ENCODE data around the gene HPS1. TPM values are rescaled to one million over a fixed set of nuclear protein-coding genes. Genes with fewer than 3 reads are reported as not detected.

Gene HPS1
- total RNA-seq, 4 donors from 2014 or later, result 46.1 to 88.2 (median 63.0) TPM

DNA sequence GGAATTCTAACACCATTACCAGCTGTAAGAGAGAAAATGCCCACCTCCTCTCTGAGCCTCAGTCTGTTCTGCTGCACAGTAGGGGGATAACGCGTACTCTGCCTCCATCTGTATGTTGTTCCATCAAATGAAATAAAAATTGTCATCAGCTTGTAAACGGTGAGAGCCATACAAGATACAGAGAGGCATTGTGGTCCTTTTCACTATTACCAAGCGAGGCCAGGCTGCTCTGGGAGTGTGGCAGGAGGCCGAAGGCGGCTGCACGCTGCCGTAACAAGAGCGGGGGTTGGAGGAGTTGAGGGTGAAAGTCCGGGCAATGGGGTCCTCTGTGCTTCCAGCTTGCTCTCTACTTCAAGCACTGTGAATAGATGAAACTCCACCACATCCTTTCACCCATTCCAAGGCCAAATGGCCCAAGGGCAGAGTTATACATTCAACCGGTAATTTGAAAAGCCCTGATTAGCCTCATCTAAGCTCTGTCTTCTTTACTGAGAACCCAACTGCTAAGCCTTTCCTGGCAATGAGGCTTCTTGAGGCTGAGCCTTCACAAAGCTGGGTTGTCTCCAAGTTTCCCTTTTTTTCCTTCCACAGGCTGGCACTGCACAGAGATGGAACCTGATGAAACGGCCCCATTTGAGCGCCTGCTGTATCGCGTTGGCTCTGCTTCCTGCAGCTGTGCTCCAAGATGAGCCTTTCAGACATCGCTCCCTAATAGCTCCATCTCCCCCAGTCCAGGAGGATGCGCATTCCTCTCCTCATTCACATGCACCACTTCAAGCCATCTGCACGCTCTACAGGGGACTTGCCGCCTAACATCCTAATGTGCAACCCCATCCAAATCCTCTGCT lies 78.9 kb downstream of the HPS1 start:
- TF ChIP-seq, protein P1, sequence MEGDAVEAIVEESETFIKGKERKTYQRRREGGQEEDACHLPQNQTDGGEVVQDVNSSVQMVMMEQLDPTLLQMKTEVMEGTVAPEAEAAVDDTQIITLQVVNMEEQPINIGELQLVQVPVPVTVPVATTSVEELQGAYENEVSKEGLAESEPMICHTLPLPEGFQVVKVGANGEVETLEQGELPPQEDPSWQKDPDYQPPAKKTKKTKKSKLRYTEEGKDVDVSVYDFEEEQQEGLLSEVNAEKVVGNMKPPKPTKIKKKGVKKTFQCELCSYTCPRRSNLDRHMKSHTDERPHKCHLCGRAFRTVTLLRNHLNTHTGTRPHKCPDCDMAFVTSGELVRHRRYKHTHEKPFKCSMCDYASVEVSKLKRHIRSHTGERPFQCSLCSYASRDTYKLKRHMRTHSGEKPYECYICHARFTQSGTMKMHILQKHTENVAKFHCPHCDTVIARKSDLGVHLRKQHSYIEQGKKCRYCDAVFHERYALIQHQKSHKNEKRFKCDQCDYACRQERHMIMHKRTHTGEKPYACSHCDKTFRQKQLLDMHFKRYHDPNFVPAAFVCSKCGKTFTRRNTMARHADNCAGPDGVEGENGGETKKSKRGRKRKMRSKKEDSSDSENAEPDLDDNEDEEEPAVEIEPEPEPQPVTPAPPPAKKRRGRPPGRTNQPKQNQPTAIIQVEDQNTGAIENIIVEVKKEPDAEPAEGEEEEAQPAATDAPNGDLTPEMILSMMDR (IDR thresholded peaks at IDR 0.05; ENCODE audit: low read depth), result no peak

Small RNA genes lying within 50 kb of the gene (small RNA-seq; reads per million reads assigned to genes)
- not detected for gene MIR4685

Other genes with a start within 250 kb of the HPS1 start
- 10 to 100 TPM in 3 of 4 donors, 1 to 10 TPM in 1; 7.5 to 27.4 (median 12.8) TPM for gene LOXL4, start 178.7 kb downstream of the HPS1 start, total RNA-seq
- 10 to 100 TPM; 11.2 to 23.6 (median 16.0) TPM for gene PYROXD2, start 31.8 kb downstream of the HPS1 start, total RNA-seq

Measured in subcutaneous adipose tissue (tissue), 4 donors.